Fibroblast of mammary gland (primary cell): Measurements from ENCODE around the gene TSPEAR.

Source experiments
- DNase-seq: peaks from one replicate; pipeline ENCODE4 v3.0.0-alpha.2; 2010; ENCODE audit warnings: low read depth
- H3K4me3 ChIP-seq: 2 replicates; pipeline ENCODE4 v1.5.1; 2011; ENCODE audit warnings: low read depth, mild to moderate bottlenecking, low read length, moderate library complexity; ENCODE audit not compliant: control insufficient read depth
- CTCF ChIP-seq: conservative IDR thresholded peaks from 2 replicates; pipeline ENCODE4 v1.5.1; 2011; ENCODE audit warnings: low read depth, low read length, inconsistent platforms; ENCODE audit not compliant: control insufficient read depth, insufficient read depth

TSPEAR gene

GRCh38 chr21:44519346-44520325 is 191.7 kb downstream of the TSPEAR start:
- no peak for TF ChIP-seq CTCF
- no peak for DNase-seq
- no peak overlapping the region for H3K4me3 ChIP-seq

GRCh38 chr21:44518686-44519085 is 192.7 kb downstream of the TSPEAR start:
- TF ChIP-seq CTCF = no peak
- DNase-seq = no peak
- no peak overlapping the region for H3K4me3 ChIP-seq

GRCh38 chr21:44517175-44517899 is 194.0 kb downstream of the TSPEAR start:
- peak; percentile 45 for DNase-seq
- TF ChIP-seq CTCF = no peak
- no peak overlapping the region for H3K4me3 ChIP-seq

GRCh38 chr21:44516828-44517174 is 194.6 kb downstream of the TSPEAR start:
- no peak for TF ChIP-seq CTCF
- DNase-seq = no peak
- H3K4me3 ChIP-seq = no peak overlapping the region

- no peak overlapping the region for H3K4me3 ChIP-seq
- TF ChIP-seq CTCF = no peak
- DNase-seq = no peak
These were observed 195.0 kb downstream of the TSPEAR start for GRCh38 chr21:44516342-44516741.

- DNase-seq = no peak
- TF ChIP-seq CTCF = no peak
- H3K4me3 ChIP-seq = no peak overlapping the region
These were observed 195.8 kb downstream of the TSPEAR start for GRCh38 chr21:44515359-44516165.
